Keratinocyte (primary cell): ENCODE data around the gene ARHGAP22. TPM values are rescaled to one million over a fixed set of nuclear protein-coding genes. Genes with fewer than 3 reads are reported as not detected.

ENCODE experiments used
- DNase-seq: peaks from one replicate; pipeline ENCODE4 v3.0.0-alpha.2; 2011; ENCODE audit warnings: low read depth, missing footprints, low spot score
- FAIRE-seq: peaks from 2 replicates; lab custom pipeline; 2011; peaks lifted over from hg19 to GRCh38; lab: Jason Lieb, UNC
- H2AFZ ChIP-seq: 2 replicates; pipeline ENCODE4 v1.6.0; 2012; ENCODE audit warnings: low read length, control low read depth, inconsistent platforms; ENCODE audit not compliant: control insufficient read depth
- H3K27ac ChIP-seq: 2 replicates; pipeline ENCODE4 v1.5.1; 2011; ENCODE audit warnings: low read length; ENCODE audit not compliant: control insufficient read depth, insufficient read depth
- H3K27me3 ChIP-seq: 3 replicates; pipeline ENCODE4 v1.6.0; 2011; ENCODE audit warnings: low read length; ENCODE audit not compliant: control insufficient read depth, insufficient read depth; ENCODE audit errors: extremely low read depth
- H3K36me3 ChIP-seq, 2 experiments: 2 replicates in 1 of 2; 3 replicates in 1 of 2; pipeline ENCODE4 v1.5.1; 2011; ENCODE audit warnings: low read length in 2 of 2, mild to moderate bottlenecking in 1 of 2; ENCODE audit not compliant: control insufficient read depth in 2 of 2, insufficient read depth in 2 of 2; ENCODE audit errors: extremely low read depth in 1 of 2
- H3K4me1 ChIP-seq: 3 replicates; pipeline ENCODE4 v1.5.1; 2011; ENCODE audit warnings: low read length; ENCODE audit not compliant: control insufficient read depth, insufficient read depth; ENCODE audit errors: extremely low read depth
- H3K4me2 ChIP-seq: 3 replicates; pipeline ENCODE4 v1.6.0; 2011; ENCODE audit warnings: low read depth, low read length; ENCODE audit not compliant: control insufficient read depth, insufficient read depth; ENCODE audit errors: extremely low read depth
- H3K4me3 ChIP-seq, 3 experiments: fragments of 200-600 bp in 1 of 3; sonication (generic) in 1 of 3; 2 replicates in 2 of 3; 3 replicates in 1 of 3; pipeline ENCODE4 v1.5.1; 2011 to 2016; ENCODE audit warnings: low read length in 3 of 3, mild to moderate bottlenecking in 3 of 3, control low read depth in 2 of 3, inconsistent platforms in 1 of 3, low read depth in 1 of 3, mixed read lengths in 1 of 3, mixed run types in 1 of 3, moderate library complexity in 1 of 3; ENCODE audit not compliant: control insufficient read depth in 2 of 3, insufficient read depth in 2 of 3; ENCODE audit errors: extremely low read depth in 1 of 3
- H3K79me2 ChIP-seq: 2 replicates; pipeline ENCODE4 v1.6.0; 2012; ENCODE audit warnings: low read length; ENCODE audit not compliant: control insufficient read depth, insufficient read depth
- H3K9ac ChIP-seq: 3 replicates; pipeline ENCODE4 v1.6.0; 2011; ENCODE audit warnings: low read length; ENCODE audit not compliant: control insufficient read depth, insufficient read depth; ENCODE audit errors: extremely low read depth
- H3K9me1 ChIP-seq: 3 replicates; pipeline ENCODE4 v1.6.0; 2011; ENCODE audit warnings: low read length; ENCODE audit not compliant: control insufficient read depth, insufficient read depth; ENCODE audit errors: extremely low read depth
- H3K9me3 ChIP-seq: 2 replicates; pipeline ENCODE4 v1.5.1; 2012; ENCODE audit warnings: low read depth, low read length; ENCODE audit not compliant: control insufficient read depth
- H4K20me1 ChIP-seq: 3 replicates; pipeline ENCODE4 v1.6.0; 2011; ENCODE audit warnings: low read length; ENCODE audit not compliant: control insufficient read depth, insufficient read depth; ENCODE audit errors: extremely low read depth
- EZH2 ChIP-seq: IDR thresholded peaks from one replicate; pipeline ENCODE4 v1.6.1; 2012; ENCODE audit warnings: inconsistent platforms, mild to moderate bottlenecking, low read length, moderate library complexity
- dilution Hi-C: fragments of 300-500 bp; cut with MboI; formaldehyde crosslinking; loops from one replicate; pipeline ENCODE4 v1.7.0; 2020; ENCODE audit warnings: low sequenced_read_pairs; ENCODE audit not compliant: extremely low pct_ligation_motif_present
- polyA plus RNA-seq, 5 experiments: library from polyadenylated mRNA; depleted of rRNA in 3 of 5; stranded (reverse) in 3 of 5; stranded (forward) in 1 of 5; unstranded in 1 of 5; fragments of >200 nt; gene quantifications; 1 replicate in 1 of 5; 2 replicates in 3 of 5; 3 replicates in 1 of 5; pipeline versions ENCODE4 v1.2.1 to v1.2.3, GENCODE V29; 2011 to 2012; ENCODE audit warnings: missing spikeins in 2 of 5, low read depth in 1 of 5, low replicate concordance in 1 of 5
- TF ChIP-seq, protein P1 (sequence below), 3 experiments: IDR thresholded peaks in 1 of 3; conservative IDR thresholded peaks in 1 of 3; optimal IDR thresholded peaks in 1 of 3; 2 replicates in 2 of 3; 3 replicates in 1 of 3; pipeline versions ENCODE3 to v1.5.1; 2011; ENCODE audit warnings: low read length in 3 of 3, mild to moderate bottlenecking in 3 of 3, moderate library complexity in 2 of 3, control low read depth in 1 of 3, inconsistent platforms in 1 of 3; ENCODE audit not compliant: insufficient read depth in 2 of 3; ENCODE audit errors: extremely low read depth in 1 of 3

ARHGAP22 gene
- polyA plus RNA-seq, 1 donor (not counting 4 experiments of a cell fraction or from before 2014, with no cell fraction given), result 4.9 TPM

DNA sequence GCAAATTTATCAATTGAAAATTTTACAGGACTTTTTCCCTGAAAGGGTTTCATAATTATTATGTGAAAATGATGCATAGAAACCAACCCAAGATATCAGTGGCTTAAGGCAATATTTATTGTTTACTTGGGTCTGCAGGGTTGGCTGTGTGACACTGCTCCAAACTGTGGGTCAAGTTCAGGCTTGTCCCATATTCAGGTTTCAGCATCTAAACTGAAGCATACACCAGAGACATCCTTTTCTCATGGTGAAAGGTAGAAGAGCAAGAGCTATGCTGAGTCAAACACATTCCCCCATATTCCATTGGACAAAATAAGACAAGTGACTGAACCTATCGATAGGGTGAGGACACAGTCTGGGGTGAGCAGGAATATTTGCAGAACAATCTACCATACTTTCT is 187.5 kb downstream of the ARHGAP22 start:
- Histone ChIP-seq H2AFZ (no peak overlapping the region), H3K4me3 (no peak overlapping the region), H3K4me2 (peak overlapping the region; percentile 4), H3K9me1 (no peaks in the 10 kb centered on the region), H3K4me1 (peaks cover 26% of the 10 kb centered on the region), H3K9ac (no peak overlapping the region), H3K27ac (no peak overlapping the region), H3K9me3 (no peaks in the 10 kb centered on the region), H4K20me1 (no peaks in the 10 kb centered on the region), H3K27me3 (no peaks in the 10 kb centered on the region), H3K79me2 (no peaks in the 10 kb centered on the region), H3K36me3 (no peaks in the 10 kb centered on the region)
- DNase-seq (no peak), FAIRE-seq (peak; percentile 71)
- no peak for TF ChIP-seq EZH2
- TF ChIP-seq, protein P1, sequence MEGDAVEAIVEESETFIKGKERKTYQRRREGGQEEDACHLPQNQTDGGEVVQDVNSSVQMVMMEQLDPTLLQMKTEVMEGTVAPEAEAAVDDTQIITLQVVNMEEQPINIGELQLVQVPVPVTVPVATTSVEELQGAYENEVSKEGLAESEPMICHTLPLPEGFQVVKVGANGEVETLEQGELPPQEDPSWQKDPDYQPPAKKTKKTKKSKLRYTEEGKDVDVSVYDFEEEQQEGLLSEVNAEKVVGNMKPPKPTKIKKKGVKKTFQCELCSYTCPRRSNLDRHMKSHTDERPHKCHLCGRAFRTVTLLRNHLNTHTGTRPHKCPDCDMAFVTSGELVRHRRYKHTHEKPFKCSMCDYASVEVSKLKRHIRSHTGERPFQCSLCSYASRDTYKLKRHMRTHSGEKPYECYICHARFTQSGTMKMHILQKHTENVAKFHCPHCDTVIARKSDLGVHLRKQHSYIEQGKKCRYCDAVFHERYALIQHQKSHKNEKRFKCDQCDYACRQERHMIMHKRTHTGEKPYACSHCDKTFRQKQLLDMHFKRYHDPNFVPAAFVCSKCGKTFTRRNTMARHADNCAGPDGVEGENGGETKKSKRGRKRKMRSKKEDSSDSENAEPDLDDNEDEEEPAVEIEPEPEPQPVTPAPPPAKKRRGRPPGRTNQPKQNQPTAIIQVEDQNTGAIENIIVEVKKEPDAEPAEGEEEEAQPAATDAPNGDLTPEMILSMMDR (optimal IDR thresholded peaks at IDR 0.05 in 1 of 3, IDR thresholded peaks at IDR 0.05 in 1 of 3, conservative IDR thresholded peaks at IDR 0.05 in 1 of 3; ENCODE audit: extremely low read depth in 1 of 3, insufficient read depth in 2 of 3, low read length in 3 of 3), result no peak
- dilution Hi-C loops, result no loop called here

DNA sequence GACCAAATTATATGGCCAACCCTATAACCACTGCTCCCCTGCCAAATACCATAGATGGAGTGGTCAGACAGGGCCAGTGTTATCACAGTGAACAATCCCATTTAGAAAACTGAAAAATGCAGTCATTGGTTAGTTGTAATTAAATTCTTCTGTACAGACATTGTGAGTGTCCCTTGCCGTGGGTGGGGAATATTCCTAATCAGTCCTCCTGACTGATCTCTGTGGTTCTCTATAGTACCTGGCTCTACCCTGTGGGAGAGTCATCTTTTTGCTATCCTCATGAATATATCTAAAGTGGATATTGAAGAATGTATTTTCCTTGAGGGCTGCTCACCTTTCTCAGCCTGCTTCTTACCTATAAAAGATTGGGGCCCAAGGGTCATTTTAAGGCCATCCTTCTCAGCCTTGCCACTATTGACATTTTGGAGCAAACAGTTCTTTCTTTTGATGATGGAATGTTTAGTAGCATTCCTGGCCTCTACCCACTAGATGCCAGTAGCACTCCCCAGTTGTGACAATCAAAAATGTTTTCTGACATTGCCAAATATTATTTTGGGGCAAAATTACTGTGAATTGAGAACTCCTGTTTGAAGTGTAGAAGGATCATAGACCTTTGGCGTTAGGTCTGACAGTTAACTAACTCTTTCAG is 188.2 kb downstream of the ARHGAP22 start:
- Histone ChIP-seq H3K27me3 (no peaks in the 10 kb centered on the region), H4K20me1 (no peaks in the 10 kb centered on the region), H3K9ac (no peak overlapping the region), H3K4me3 (no peak overlapping the region), H2AFZ (no peak overlapping the region), H3K4me1 (peaks cover 26% of the 10 kb centered on the region), H3K36me3 (no peaks in the 10 kb centered on the region), H3K9me3 (peaks cover 2% of the 10 kb centered on the region), H3K27ac (no peak overlapping the region), H3K79me2 (no peaks in the 10 kb centered on the region), H3K4me2 (no peak overlapping the region), H3K9me1 (no peaks in the 10 kb centered on the region)
- TF ChIP-seq EZH2, result no peak
- TF ChIP-seq, protein P1 (optimal IDR thresholded peaks at IDR 0.05 in 1 of 3, IDR thresholded peaks at IDR 0.05 in 1 of 3, conservative IDR thresholded peaks at IDR 0.05 in 1 of 3; ENCODE audit: extremely low read depth in 1 of 3, insufficient read depth in 2 of 3, low read length in 3 of 3), result peak in 2 of 3 experiments; percentile 8 to 11
- dilution Hi-C loops, result no loop called here
- FAIRE-seq (peak; percentile 56), DNase-seq (no peak)
